Stimulated activated CD8-positive, alpha-beta memory T cell treated with anti-CD3 and anti-CD28 coated beads, Interleukin-15, amount 100 ng/mL, for 48 hours (primary cell): ENCODE data around the gene EPS8.

Experiments
- DNase-seq, 2 donors: peaks; one replicate each; pipeline ENCODE4 v3.0.0-alpha.2; 2020; ENCODE audit warnings: low read depth in 2 of 2

Gene EPS8

DNA sequence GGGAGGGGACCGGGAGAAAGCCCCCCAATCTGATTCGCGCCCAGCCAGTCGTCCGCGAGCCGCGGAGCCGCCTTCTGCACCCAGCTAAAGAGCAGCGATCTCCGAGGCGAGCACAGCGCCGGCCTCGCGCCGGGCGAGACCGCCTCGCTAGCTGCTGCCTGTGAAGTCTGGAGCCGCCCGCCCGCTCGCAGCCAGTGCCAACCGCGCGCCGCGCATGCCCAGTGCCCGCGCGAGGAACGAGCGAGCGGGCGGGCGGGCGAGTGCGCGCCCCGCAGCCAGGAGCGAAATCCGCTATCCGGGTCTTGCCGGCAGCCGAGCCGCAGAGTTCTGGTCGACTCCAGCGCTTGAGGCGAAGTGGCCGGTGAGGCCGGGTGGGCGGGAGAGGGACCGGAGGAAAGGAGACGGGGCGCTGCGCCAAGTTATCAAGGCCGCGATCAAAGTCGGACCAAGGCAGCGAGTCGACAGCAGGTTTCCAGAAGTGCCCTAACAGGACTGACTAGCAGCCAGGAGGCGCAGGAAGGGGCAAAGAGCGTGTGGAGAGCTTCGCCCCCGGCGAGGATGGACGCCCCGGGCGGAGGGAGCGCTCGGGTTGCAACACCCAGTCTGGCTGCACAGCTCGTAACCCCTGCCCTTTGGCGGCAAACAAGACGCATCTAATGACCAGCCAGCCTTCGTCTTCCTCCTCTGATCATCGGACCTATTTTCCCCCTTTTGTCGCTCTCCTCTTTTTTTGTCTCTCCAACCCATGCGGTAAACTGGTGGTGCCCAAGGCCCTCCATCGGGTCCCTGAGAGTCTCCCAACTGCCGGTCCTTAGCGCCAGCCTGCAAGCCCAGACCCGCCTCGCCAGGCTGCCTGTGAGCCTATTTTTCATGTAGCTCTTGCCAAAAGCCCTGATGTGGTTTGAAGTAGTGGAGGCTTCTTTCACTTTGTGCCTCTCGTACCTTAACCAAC lies at the start of gene EPS8:
TSS of gene EPS8 (minus strand) at position 169 of the 952 bp plus-strand sequence. CDS start 106,437 bp downstream, outside the sequence.
- peak; percentile 77 to 80 for DNase-seq

DNA sequence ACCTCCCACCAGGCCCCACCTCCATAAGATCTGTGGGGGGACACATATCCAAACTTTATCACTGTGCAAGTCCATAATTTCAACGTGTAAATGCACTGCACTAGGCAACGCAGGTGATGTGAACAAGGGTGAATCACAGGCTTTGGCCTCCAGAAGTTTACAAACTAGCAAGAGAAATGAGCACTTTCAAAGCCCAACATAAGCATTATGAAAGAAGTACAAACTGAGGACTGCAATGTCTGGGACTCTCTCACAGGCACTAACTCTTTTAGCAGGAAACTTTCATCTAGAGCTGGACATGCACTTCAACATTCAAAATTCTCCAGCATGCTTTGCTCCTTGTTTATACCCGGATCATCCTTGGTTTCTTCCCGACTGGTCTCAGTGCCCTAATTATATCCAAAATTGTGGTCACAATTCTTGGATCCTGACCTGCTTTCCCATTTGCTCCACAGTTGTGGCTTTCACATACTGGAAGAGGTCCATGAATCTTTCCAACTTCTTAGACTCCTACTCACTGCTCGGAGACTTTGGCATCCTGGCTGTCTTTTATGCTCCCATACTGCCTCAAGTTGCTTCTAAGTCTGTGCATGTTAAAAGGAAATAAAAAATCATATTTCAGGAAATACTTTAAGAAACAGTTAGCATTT lies 48.1 kb upstream of the EPS8 start:
- DNase-seq, result no peak

- no peak for DNase-seq
Measured at GRCh38 chr12:15834575-15834974, 45.4 kb upstream of the EPS8 start.

- DNase-seq, result no peak
Measured at GRCh38 chr12:15831315-15831978, 42.3 kb upstream of the EPS8 start.

DNA sequence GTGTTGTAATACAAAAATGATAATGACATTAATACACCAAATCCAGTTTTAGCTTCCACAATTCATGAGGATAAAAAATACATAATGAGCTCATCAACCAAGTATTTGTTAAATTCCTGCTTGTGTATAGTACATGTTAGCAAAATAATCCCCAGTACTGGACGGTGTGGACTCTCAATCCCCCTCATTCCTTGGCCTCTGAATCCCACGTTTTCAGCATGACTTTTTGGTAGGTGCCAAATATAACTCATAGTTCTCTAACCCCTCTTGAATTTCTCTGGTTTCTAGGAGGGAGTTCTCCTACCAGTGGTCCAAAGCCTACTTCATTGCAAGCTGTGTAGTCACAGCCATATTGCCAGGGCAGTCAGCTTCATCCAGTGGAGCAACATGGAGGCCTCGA lies 41.4 kb upstream of the EPS8 start:
- DNase-seq, result no peak

GRCh38 chr12:15829949-15830348 lies 40.8 kb upstream of the EPS8 start:
- DNase-seq, result no peak

DNA sequence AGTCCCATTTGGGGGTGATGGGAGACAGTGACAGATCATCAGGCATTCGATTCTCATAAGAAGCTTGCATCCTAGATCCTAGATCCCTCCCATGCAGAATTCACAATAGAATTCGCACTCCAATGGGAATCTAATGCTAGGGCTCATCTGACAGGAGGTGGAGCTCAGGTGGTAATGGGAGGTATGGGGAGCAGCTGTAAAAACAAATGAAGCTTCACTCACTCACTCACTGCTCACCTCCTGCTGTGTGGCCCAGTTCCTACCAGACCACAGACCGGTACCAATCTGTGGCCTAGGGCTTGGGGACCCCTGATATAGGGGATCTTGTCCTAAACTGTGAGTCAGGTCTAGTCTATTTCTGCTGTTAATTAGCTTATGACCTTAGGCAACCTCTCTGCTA lies 40.1 kb upstream of the EPS8 start:
- no peak for DNase-seq

DNA sequence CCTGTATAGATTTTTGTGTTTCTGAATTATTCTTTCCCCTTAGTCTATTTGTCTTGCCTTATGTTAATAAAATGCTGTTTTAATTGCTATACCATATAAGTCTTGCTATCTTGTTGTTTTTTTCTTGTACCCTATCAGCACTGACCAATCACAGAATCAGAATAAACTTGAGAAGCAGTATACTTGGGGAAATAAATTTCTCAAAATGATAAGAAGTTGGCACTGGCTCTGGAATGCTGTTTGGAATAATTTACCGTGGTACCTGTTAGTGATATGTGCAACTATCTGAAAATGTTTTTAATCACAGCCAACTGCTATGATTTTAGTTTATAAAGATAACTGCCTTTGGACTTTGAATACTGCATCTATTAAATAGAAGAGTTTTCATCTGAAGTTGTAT lies 37.9 kb upstream of the EPS8 start:
- DNase-seq, result no peak

- no peak for DNase-seq
Measured at GRCh38 chr12:15824516-15824915, 35.3 kb upstream of the EPS8 start.

GRCh38 chr12:15823360-15824128 lies 34.4 kb upstream of the EPS8 start:
- no peak for DNase-seq

- no peak for DNase-seq
Measured at GRCh38 chr12:15819644-15820437, 30.7 kb upstream of the EPS8 start.

GRCh38 chr12:15818418-15818817 lies 29.2 kb upstream of the EPS8 start:
- no peak for DNase-seq

DNA sequence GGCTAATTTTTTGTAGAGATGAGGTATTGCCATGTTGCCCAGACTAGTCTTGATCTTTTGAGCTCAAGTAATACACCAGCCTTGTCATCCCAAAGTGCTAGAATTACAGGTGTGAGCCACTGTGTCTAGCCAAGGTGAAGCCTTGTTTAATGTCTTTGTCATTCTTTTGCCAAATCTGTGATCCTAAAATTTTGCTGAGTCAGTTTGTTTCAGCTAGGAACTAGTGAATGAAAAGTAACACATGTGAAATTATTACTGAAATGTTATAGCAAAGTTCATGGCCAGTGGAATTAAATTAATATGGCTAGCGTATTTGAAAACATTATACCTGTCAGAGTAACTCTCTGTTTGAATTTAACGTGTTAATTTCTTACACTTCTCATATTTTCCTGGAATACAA lies 26.5 kb upstream of the EPS8 start:
- DNase-seq, result no peak

GRCh38 chr12:15811214-15812127 lies 22.3 kb upstream of the EPS8 start:
- no peak for DNase-seq

DNA sequence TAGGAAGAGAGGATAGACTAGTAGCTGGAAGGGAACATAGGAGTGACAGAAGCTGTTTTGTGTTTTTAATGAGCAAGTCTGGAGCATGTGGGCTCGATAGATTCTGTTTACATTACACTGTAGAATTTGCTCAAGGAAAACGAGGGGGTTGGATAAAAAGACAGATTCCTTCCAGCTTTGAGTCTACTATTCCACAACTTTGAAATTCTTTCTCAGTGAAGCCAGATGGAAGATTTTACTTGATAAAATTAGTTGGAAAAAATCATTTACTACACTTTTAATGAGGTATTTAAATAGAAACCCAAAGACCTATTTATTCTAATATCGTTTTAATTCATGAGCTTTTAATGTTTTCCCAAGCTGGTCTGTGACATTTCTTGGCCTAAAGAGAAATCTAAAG lies 19.5 kb upstream of the EPS8 start:
- no peak for DNase-seq

DNA sequence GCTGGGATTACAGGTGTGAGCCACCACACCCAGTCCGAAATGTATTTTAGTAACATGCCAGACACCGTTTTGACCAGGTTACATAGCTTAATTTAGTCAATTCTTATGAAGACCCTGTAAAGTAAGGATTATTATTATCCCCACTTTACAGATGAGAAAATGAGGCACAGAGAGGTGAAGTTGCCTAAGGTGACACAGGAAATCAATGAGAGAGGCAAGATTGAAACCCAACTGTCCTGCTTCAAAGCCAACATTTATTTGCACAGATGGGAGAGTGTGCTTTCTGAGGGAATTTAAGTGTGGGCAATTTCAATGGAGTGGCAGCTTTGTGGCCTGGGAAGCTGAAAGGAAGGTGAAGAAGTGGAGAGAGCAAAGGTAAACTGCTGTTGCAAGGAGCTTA lies 19.1 kb upstream of the EPS8 start:
- no peak for DNase-seq

DNA sequence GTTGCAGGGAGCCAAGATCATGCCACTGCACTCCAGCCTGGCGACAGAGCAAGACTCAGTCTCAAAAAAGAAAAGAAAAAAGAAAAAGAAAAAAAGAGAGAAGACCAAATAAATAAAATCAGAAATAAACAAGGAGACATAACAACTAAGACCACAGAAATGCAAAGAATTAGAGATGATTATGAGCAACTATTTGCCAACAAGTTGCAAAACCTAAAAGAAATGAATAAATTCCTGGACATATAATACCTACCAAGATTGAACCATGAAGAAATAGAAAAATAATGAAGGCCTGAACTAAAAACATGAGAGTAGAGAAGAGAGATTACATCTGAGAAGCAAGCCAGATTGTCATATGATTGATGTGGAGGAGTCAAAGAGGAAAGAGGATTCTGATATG lies 17.6 kb upstream of the EPS8 start:
- DNase-seq, result no peak

GRCh38 chr12:15801770-15802744 lies 12.9 kb upstream of the EPS8 start:
- DNase-seq, result no peak

DNA sequence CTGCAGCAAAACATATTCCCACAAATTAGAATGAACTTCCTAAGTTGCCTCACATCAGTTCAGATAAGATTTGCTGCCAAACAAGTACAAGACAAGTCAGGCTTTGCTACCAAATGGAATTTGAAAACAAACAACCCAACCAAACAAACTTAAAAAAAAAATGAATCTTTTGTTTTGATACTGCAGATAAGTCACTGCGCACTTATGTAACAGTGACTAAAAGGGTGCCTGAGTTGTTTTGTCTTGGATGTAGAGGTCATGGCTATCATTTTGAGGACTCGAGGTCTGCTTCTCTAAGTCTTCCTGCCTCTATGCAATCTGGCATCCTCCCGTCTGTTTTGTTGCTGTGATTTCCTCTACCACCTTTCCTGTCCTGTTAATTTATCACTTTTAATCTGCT lies 11.1 kb upstream of the EPS8 start:
- no peak for DNase-seq
